IMR-90 (cell line): ENCODE data around the gene SLC30A1. TPM values are rescaled to one million over a fixed set of nuclear protein-coding genes. Genes with fewer than 3 reads are reported as not detected.

ENCODE experiments used
- ATAC-seq: fragments of 200-7000 bp; cut with Tn5 transposase; 2 replicates; pipeline ENCODE4 v1.9.1; 2020; ENCODE audit warnings: low read depth, mild to moderate bottlenecking, moderate library complexity
- BruUV-seq: library from RNA; stranded (reverse); fragments of 400-500 nt; replicated peaks from 2 replicates; lab custom pipeline; 2021; lab: Mats Ljungman, UMichigan
- CTCF ChIA-PET: fragments of 300-600 bp; formaldehyde crosslinking; extraction: SDS; loops from one replicate; lab custom pipeline; 2021; ENCODE audit warnings: antibody characterized with exemption; lab: Yijun Ruan, JAX
- POLR2A ChIA-PET: fragments of 300-600 bp; sonication (Branson Sonifier 250); formaldehyde crosslinking; loops from one replicate; lab custom pipeline; 2022; ENCODE audit warnings: antibody characterized with exemption; ENCODE audit not compliant: unreplicated experiment; lab: Charles Lee
- DNase-seq: peaks from one replicate; pipeline ENCODE4 v3.0.0; 2013
- H2AFZ ChIP-seq: replicated peaks from 2 replicates; pipeline ENCODE3; 2013; ENCODE audit warnings: low read length, mild to moderate bottlenecking; ENCODE audit not compliant: poor library complexity
- H2AK5ac ChIP-seq: 2 replicates; pipeline ENCODE4 v1.6.1; 2013; ENCODE audit warnings: low read depth, low read length, inconsistent platforms
- H2AK9ac ChIP-seq: replicated peaks from 2 replicates; pipeline ENCODE3; 2013; ENCODE audit warnings: mild to moderate bottlenecking, low read depth, low read length, moderate library complexity; ENCODE audit not compliant: poor library complexity
- H2BK120ac ChIP-seq: 2 replicates; pipeline ENCODE4 v1.6.1; 2013; ENCODE audit warnings: low read depth, low read length, inconsistent platforms
- H2BK15ac ChIP-seq: 3 replicates; pipeline ENCODE4 v1.6.1; 2013; ENCODE audit warnings: low read depth, low read length, inconsistent platforms
- H2BK20ac ChIP-seq: 2 replicates; pipeline ENCODE4 v1.6.1; 2013; ENCODE audit warnings: low read depth, mild to moderate bottlenecking, inconsistent platforms, low read length, moderate library complexity
- H2BK5ac ChIP-seq: 2 replicates; pipeline ENCODE4 v1.6.1; 2013; ENCODE audit warnings: mild to moderate bottlenecking, low read depth, low read length, inconsistent platforms; ENCODE audit not compliant: poor library complexity, severe bottlenecking
- H3K14ac ChIP-seq: replicated peaks from 2 replicates; pipeline ENCODE4 v1.6.1; 2013; ENCODE audit warnings: low read depth, low read length, inconsistent platforms
- H3K18ac ChIP-seq: 2 replicates; pipeline ENCODE4 v1.6.1; 2013; ENCODE audit warnings: low read depth, low read length, control low read depth
- H3K23ac ChIP-seq: 2 replicates; pipeline ENCODE4 v1.6.1; 2013; ENCODE audit warnings: low read depth, low read length, inconsistent platforms
- H3K27ac ChIP-seq: 2 replicates; pipeline ENCODE4 v1.5.1; 2013; ENCODE audit warnings: mild to moderate bottlenecking, control low read depth, low read length; ENCODE audit not compliant: insufficient read depth
- H3K27me3 ChIP-seq: 2 replicates; pipeline ENCODE4 v1.6.1; 2013; ENCODE audit warnings: low read length; ENCODE audit not compliant: control insufficient read depth, insufficient read depth
- H3K36me3 ChIP-seq: 2 replicates; pipeline ENCODE4 v1.6.1; 2013; ENCODE audit warnings: low read length, mixed read lengths; ENCODE audit not compliant: control insufficient read depth, insufficient read depth
- H3K4ac ChIP-seq: 2 replicates; pipeline ENCODE4 v1.6.1; 2013; ENCODE audit warnings: low read depth, low read length, inconsistent platforms
- H3K4me1 ChIP-seq: 2 replicates; pipeline ENCODE4 v1.6.1; 2013; ENCODE audit warnings: low read length, mixed read lengths; ENCODE audit not compliant: control insufficient read depth, insufficient read depth
- H3K4me2 ChIP-seq: 2 replicates; pipeline ENCODE4 v1.6.1; 2013; ENCODE audit warnings: low read depth, mild to moderate bottlenecking, control low read depth, low read length, moderate library complexity
- H3K4me3 ChIP-seq: 2 replicates; pipeline ENCODE4 v1.5.1; 2013; ENCODE audit warnings: low read depth, mild to moderate bottlenecking, control low read depth, low read length, moderate library complexity; ENCODE audit not compliant: insufficient read depth
- H3K56ac ChIP-seq: 2 replicates; pipeline ENCODE4 v1.6.1; 2013; ENCODE audit warnings: low read length, inconsistent platforms; ENCODE audit not compliant: insufficient read depth; ENCODE audit errors: extremely low read depth
- H3K79me1 ChIP-seq, 2 experiments: 2 replicates each; pipeline ENCODE4 v1.6.1; 2013; ENCODE audit warnings: low read length in 2 of 2, inconsistent platforms in 1 of 2, low read depth in 1 of 2
- H3K9ac ChIP-seq: 2 replicates; pipeline ENCODE4 v1.6.1; 2013; ENCODE audit warnings: low read depth, low read length, control low read depth
- H3K9me1 ChIP-seq: 2 replicates; pipeline ENCODE4 v1.6.1; 2013; ENCODE audit warnings: low read length, inconsistent platforms; ENCODE audit not compliant: insufficient read depth
- H3K9me3 ChIP-seq: 2 replicates; pipeline ENCODE4 v1.6.1; 2013; ENCODE audit warnings: low read length; ENCODE audit not compliant: control insufficient read depth, insufficient read depth
- H4K20me1 ChIP-seq: 2 replicates; pipeline ENCODE4 v1.6.1; 2013; ENCODE audit warnings: low read length, inconsistent platforms; ENCODE audit not compliant: insufficient read depth
- H4K5ac ChIP-seq: 2 replicates; pipeline ENCODE4 v1.6.1; 2013; ENCODE audit warnings: mild to moderate bottlenecking, low read depth, low read length, control low read depth
- H4K8ac ChIP-seq, 2 experiments: 2 replicates each; pipeline ENCODE4 v1.6.1; 2013; ENCODE audit warnings: low read depth in 2 of 2, low read length in 2 of 2, control low read depth in 1 of 2, inconsistent platforms in 1 of 2
- H4K91ac ChIP-seq: 2 replicates; pipeline ENCODE4 v1.6.1; 2013; ENCODE audit warnings: low read depth, low read length, inconsistent platforms; ENCODE audit not compliant: insufficient read depth
- BHLHE40 ChIP-seq: fragments of 150-350 bp; IDR thresholded peaks from 2 replicates; pipeline ENCODE4 v1.6.1; 2016; ENCODE audit warnings: mild to moderate bottlenecking, low read depth, low read length
- CEBPB ChIP-seq: IDR thresholded peaks from 2 replicates; pipeline ENCODE4 v1.6.1; 2012; ENCODE audit warnings: low read depth, low read length, improper control_type of control experiment
- RAD21 ChIP-seq: IDR thresholded peaks from 2 replicates; pipeline ENCODE4 v1.6.1; 2012; ENCODE audit warnings: low read length, improper control_type of control experiment
- RCOR1 ChIP-seq: IDR thresholded peaks from 2 replicates; pipeline ENCODE4 v1.6.1; 2012; ENCODE audit warnings: mild to moderate bottlenecking, low read length, improper control_type of control experiment; ENCODE audit not compliant: insufficient replicate concordance
- WGBS, 2 experiments: methylation state at CpG; one replicate each; pipeline versions ENCODE4 v1.1.5 to v1.1.7; 2013; ENCODE audit warnings: missing lambda C conversion rate in 2 of 2; ENCODE audit not compliant: insufficient read length in 1 of 2; ENCODE audit errors: extremely low coverage in 2 of 2; 5-methylcytosine and 5-hydroxymethylcytosine counted together
- dilution Hi-C: fragments of 300-500 bp; cut with HindIII; formaldehyde crosslinking; loops from one replicate; pipeline ENCODE4 v1.14.3; 2018; ENCODE audit warnings: low sequenced_read_pairs; ENCODE audit not compliant: unreplicated experiment
- in situ Hi-C: fragments of 300-500 bp; cut with MboI; formaldehyde crosslinking; loops from 3 replicates; pipeline ENCODE4 v1.14.3; 2019; ENCODE audit warnings: low sequenced_read_pairs, inconsistent platforms, mixed read lengths
- intact Hi-C: fragments of 100-400 bp; cut with micrococcal nuclease; formaldehyde crosslinking; loops from 2 replicates; pipeline ENCODE4 v1.10.0; 2022
- polyA plus RNA-seq, 3 experiments: library from polyadenylated mRNA; depleted of rRNA; stranded (reverse); fragments of >200 nt; gene quantifications; 2 replicates each; pipeline ENCODE4 v1.2.3, GENCODE V29; 2012; ENCODE audit warnings: low replicate concordance in 1 of 3
- total RNA-seq: library from RNA; depleted of rRNA; stranded (reverse); fragments of >200 nt; gene quantifications from 2 replicates; pipeline ENCODE4 v1.2.3, GENCODE V29; 2012

SLC30A1 gene
- total and polyA plus RNA-seq, 2 of the 4 experiments (the other 2 are of a cell fraction): 5.4 to 8.4 TPM

- Histone ChIP-seq H3K18ac (peak overlapping the region; percentile 10; the same call in 1 of the 2 replicates), H3K23ac (peak overlapping the region; percentile 76), H2BK120ac (peak overlapping the region; percentile 78), H3K4me3 (peak overlapping the region; percentile 5; the same call in 1 of the 2 replicates), H3K4me1 (peaks cover 4% of the 10 kb centered on the region), H2AFZ (peak overlapping the region; percentile 55), H3K27me3 (no peaks in the 10 kb centered on the region), H3K79me1 (no peaks in the 10 kb centered on the region), H2BK20ac (peak overlapping the region; percentile 53; the same call in 1 of the 2 replicates), H4K5ac (peak overlapping the region; percentile 4; the same call in 1 of the 2 replicates), H4K8ac (peak overlapping the region; percentile 45 to 62; a peak in 3 of 4 replicates), H2AK5ac (no peak overlapping the region), H2AK9ac (peak overlapping the region; percentile 71), H3K27ac (peak overlapping the region; percentile 5), H3K9me1 (no peaks in the 10 kb centered on the region), H2BK15ac (peak overlapping the region; percentile 76; the same call in 2 of the 3 replicates), H3K4me2 (peak overlapping the region; percentile 52), H4K20me1 (no peaks in the 10 kb centered on the region), H3K14ac (peak overlapping the region; percentile 60; the same call in 1 of the 2 replicates), H2BK5ac (peak overlapping the region; percentile 48), H3K9me3 (no peaks in the 10 kb centered on the region), H4K91ac (peak overlapping the region; percentile 73), H3K4ac (peak overlapping the region; percentile 59), H3K36me3 (no peaks in the 10 kb centered on the region), H3K56ac (peak overlapping the region; percentile 61), H3K9ac (no peak overlapping the region)
- POLR2A ChIA-PET: no interaction called here
- ATAC-seq: peak; percentile 93
- BruUV-seq: no TSS peak
- dilution Hi-C loops (no loop called here), intact Hi-C loops (no loop called here), in situ Hi-C loops (no loop called here)
- CTCF ChIA-PET: interaction anchor here (0.6 kb wide), 1 partner anchor 111 kb away, joined by 3 read pairs; no protein-coding TSS in a partner anchor
- TF ChIP-seq CEBPB: peak; percentile 95
- no peak for TF ChIP-seq RAD21
- TF ChIP-seq RCOR1: peak; percentile 13
- TF ChIP-seq BHLHE40: no peak
- DNase-seq: peak; percentile 79
- WGBS, 2 experiments: 20% methylated on average over 2 of the region's 12 CpGs; no CpG with 5 or more reads in 1 of the 2 experiments
Observed at GRCh38 chr1:211551638-211552460, 27.1 kb downstream of the SLC30A1 start.
